Caco-2 (cell line): ENCODE measurements around the gene NPAS2. TPM values are rescaled to one million over a fixed set of nuclear protein-coding genes. Genes with fewer than 3 reads are reported as not detected.

Experiments
- BruUV-seq: library from RNA; stranded (reverse); fragments of 400-500 nt; replicated peaks from 2 replicates; lab custom pipeline; 2021; lab: Mats Ljungman, UMichigan
- CTCF ChIA-PET: fragments of 300-600 bp; sonication (Branson Sonifier 250); formaldehyde crosslinking; loops from one replicate; lab custom pipeline; 2022; ENCODE audit warnings: antibody characterized with exemption; lab: Charles Lee
- POLR2A ChIA-PET: fragments of 300-600 bp; sonication (Branson Sonifier 250); formaldehyde crosslinking; loops from one replicate; lab custom pipeline; 2022; ENCODE audit warnings: antibody characterized with exemption; lab: Charles Lee
- DNase-seq, 2 experiments: peaks; one replicate each; pipeline versions ENCODE4 v3.0.0 to v3.0.0-alpha.2; 2020 to 2022
- H3K27me3 ChIP-seq: replicated peaks from 2 replicates; pipeline ENCODE4 v1.6.0; 2011; ENCODE audit warnings: low read length; ENCODE audit not compliant: control insufficient read depth, insufficient read depth
- H3K36me3 ChIP-seq: 2 replicates; pipeline ENCODE4 v1.5.1; 2011; ENCODE audit warnings: low read length; ENCODE audit not compliant: control insufficient read depth, insufficient read depth
- H3K4me1 ChIP-seq: fragments of 250-450 bp; sonication (Bioruptor Pico); 2 replicates; pipeline ENCODE4 v1.5.1; 2020; ENCODE audit warnings: mild to moderate bottlenecking
- H3K4me3 ChIP-seq: 2 replicates; pipeline ENCODE4 v1.5.1; 2011; ENCODE audit warnings: low read depth, mild to moderate bottlenecking, control low read depth, low read length
- H3K9me3 ChIP-seq: fragments of 250-450 bp; sonication (Bioruptor Pico); 2 replicates; pipeline ENCODE4 v1.5.1; 2020; ENCODE audit warnings: mild to moderate bottlenecking, moderate library complexity
- H3K27ac Mint-ChIP-seq: one replicate; pipeline ENCODE4 v1.8.0; 2022; ENCODE audit warnings: mixed read lengths; ENCODE audit not compliant: unreplicated experiment
- H3K27me3 Mint-ChIP-seq: one replicate; pipeline ENCODE4 v1.8.0; 2022; ENCODE audit warnings: mixed read lengths; ENCODE audit not compliant: insufficient read depth, unreplicated experiment
- H3K36me3 Mint-ChIP-seq: one replicate; pipeline ENCODE4 v1.8.0; 2022; ENCODE audit warnings: mild to moderate bottlenecking, mixed read lengths; ENCODE audit not compliant: insufficient read depth, unreplicated experiment
- H3K4me1 Mint-ChIP-seq: one replicate; pipeline ENCODE4 v1.8.0; 2022; ENCODE audit warnings: low read depth, mixed read lengths; ENCODE audit not compliant: unreplicated experiment
- H3K4me3 Mint-ChIP-seq: one replicate; pipeline ENCODE4 v1.8.0; 2022; ENCODE audit warnings: mild to moderate bottlenecking, moderate library complexity, mixed read lengths; ENCODE audit not compliant: unreplicated experiment
- H3K9me3 Mint-ChIP-seq: one replicate; pipeline ENCODE4 v1.8.0; 2022; ENCODE audit warnings: mixed read lengths; ENCODE audit not compliant: unreplicated experiment
- CTCF ChIP-seq, 2 experiments: fragments of 200-600 bp in 1 of 2; IDR thresholded peaks; 1 replicate in 1 of 2; 2 replicates in 1 of 2; pipeline versions ENCODE4 v1.5.1 to v1.8.0; 2011 to 2022; ENCODE audit warnings: antibody characterized with exemption in 1 of 2, control low read depth in 1 of 2, inconsistent platforms in 1 of 2, low read depth in 1 of 2, low read length in 1 of 2, mild to moderate bottlenecking in 1 of 2, moderate library complexity in 1 of 2; ENCODE audit not compliant: insufficient read depth in 1 of 2, severe bottlenecking in 1 of 2, unreplicated experiment in 1 of 2
- intact Hi-C: fragments of 100-400 bp; cut with micrococcal nuclease; formaldehyde crosslinking; loops from one replicate; pipeline ENCODE4 v1.10.0; 2022; ENCODE audit not compliant: unreplicated experiment
- total RNA-seq: library from RNA; stranded (reverse); gene quantifications from 2 replicates; pipeline ENCODE4 v1.2.3, GENCODE V29; 2022

NPAS2 gene
- total RNA-seq, 1 experiment from 2014 or later, result 2.8 TPM

- intact Hi-C loops, result no loop called here
- Histone ChIP-seq H3K4me1 (no peaks in the 10 kb centered on the region), H3K9me3 (no peaks in the 10 kb centered on the region), H3K27me3 (no peaks in the 10 kb centered on the region), H3K4me3 (no peak overlapping the region), H3K36me3 (no peaks in the 10 kb centered on the region)
- Mint-ChIP-seq H3K27ac (no peak overlapping the region), H3K4me1 (no peaks in the 10 kb centered on the region), H3K4me3 (no peak overlapping the region), H3K27me3 (no peaks in the 10 kb centered on the region), H3K9me3 (no peaks in the 10 kb centered on the region), H3K36me3 (no peaks in the 10 kb centered on the region)
- ChIA-PET CTCF (no interaction called here), POLR2A (no interaction called here)
- TF ChIP-seq CTCF (IDR thresholded peaks at IDR 0.05; ENCODE audit: insufficient read depth in 1 of 2, low read depth in 1 of 2, low read length in 1 of 2, severe bottlenecking in 1 of 2, unreplicated experiment in 1 of 2), result no peak
- no peak for DNase-seq
- no TSS peak for BruUV-seq
Observed at GRCh38 chr2:100831158-100831750, 11.3 kb downstream of the NPAS2 start.

GRCh38 chr2:100831831-100832230 lies 11.9 kb downstream of the NPAS2 start:
- intact Hi-C loops, result no loop called here
- Mint-ChIP-seq H3K4me3 (no peak overlapping the region), H3K9me3 (no peaks in the 10 kb centered on the region), H3K27me3 (no peaks in the 10 kb centered on the region), H3K4me1 (no peaks in the 10 kb centered on the region), H3K36me3 (no peaks in the 10 kb centered on the region), H3K27ac (no peak overlapping the region)
- H3K4me1 ChIP-seq, result no peaks in the 10 kb centered on the region
- H3K9me3 ChIP-seq, result no peaks in the 10 kb centered on the region
- CTCF ChIA-PET, result no interaction called here
- H3K36me3 ChIP-seq, result no peaks in the 10 kb centered on the region
- POLR2A ChIA-PET, result no interaction called here
- H3K4me3 ChIP-seq, result no peak overlapping the region
- DNase-seq, result no peak
- no TSS peak for BruUV-seq
- TF ChIP-seq CTCF (IDR thresholded peaks at IDR 0.05; ENCODE audit: insufficient read depth in 1 of 2, low read depth in 1 of 2, low read length in 1 of 2, severe bottlenecking in 1 of 2, unreplicated experiment in 1 of 2), result no peak
- H3K27me3 ChIP-seq, result no peaks in the 10 kb centered on the region

GRCh38 chr2:100832885-100833284 lies 12.9 kb downstream of the NPAS2 start:
- H3K27me3 Mint-ChIP-seq, result no peaks in the 10 kb centered on the region
- Histone ChIP-seq H3K36me3 (no peaks in the 10 kb centered on the region), H3K9me3 (no peaks in the 10 kb centered on the region), H3K4me3 (no peak overlapping the region), H3K4me1 (no peaks in the 10 kb centered on the region), H3K27me3 (no peaks in the 10 kb centered on the region)
- intact Hi-C loops, result no loop called here
- DNase-seq, result no peak
- no peaks in the 10 kb centered on the region for H3K9me3 Mint-ChIP-seq
- CTCF ChIA-PET, result no interaction called here
- no peaks in the 10 kb centered on the region for H3K36me3 Mint-ChIP-seq
- H3K4me1 Mint-ChIP-seq, result no peaks in the 10 kb centered on the region
- no peak overlapping the region for H3K4me3 Mint-ChIP-seq
- no TSS peak for BruUV-seq
- no peak for TF ChIP-seq CTCF (IDR thresholded peaks at IDR 0.05; ENCODE audit: insufficient read depth in 1 of 2, low read depth in 1 of 2, low read length in 1 of 2, severe bottlenecking in 1 of 2, unreplicated experiment in 1 of 2)
- H3K27ac Mint-ChIP-seq, result no peak overlapping the region
- POLR2A ChIA-PET, result no interaction called here
